Right lobe of liver (tissue), 6 donors: ENCODE data around the gene RGS2. TPM values are rescaled to one million over a fixed set of nuclear protein-coding genes. Genes with fewer than 3 reads are reported as not detected.

Experiments used
- ATAC-seq, 4 donors: fragments of 200-7000 bp; cut with Tn5 transposase; one replicate each; pipeline ENCODE4 v1.9.1; 2020; ENCODE audit warnings: mild to moderate bottlenecking in 4 of 4, moderate library complexity in 4 of 4
- DNase-seq, 3 donors: peaks; one replicate each; pipeline ENCODE4 v3.0.0-alpha.2; 2020
- H3K27ac ChIP-seq, 3 donors: fragments of 200-600 bp; one replicate each; pipeline ENCODE4 v1.8.0; 2022
- H3K27me3 ChIP-seq, 2 donors: fragments of 200-600 bp; one replicate each; pipeline ENCODE4 v1.8.0; 2022
- H3K36me3 ChIP-seq, 4 donors: fragments of 200-600 bp; sonication (generic) in 1 of 4; one replicate each; pipeline versions ENCODE4 v1.5.1 to v1.8.0; 2017 to 2022; ENCODE audit warnings: control low read depth in 1 of 4
- H3K4me1 ChIP-seq, 4 donors: fragments of 200-600 bp; sonication (generic) in 1 of 4; one replicate each; pipeline versions ENCODE4 v1.5.1 to v1.8.0; 2017 to 2022; ENCODE audit warnings: control low read depth in 1 of 4
- H3K4me3 ChIP-seq, 3 donors: fragments of 200-600 bp; one replicate each; pipeline ENCODE4 v1.8.0; 2022
- H3K9me3 ChIP-seq, 4 donors: fragments of 200-600 bp; sonication (generic) in 1 of 4; one replicate each; pipeline versions ENCODE4 v1.5.1 to v1.8.0; 2017 to 2022; ENCODE audit warnings: control low read depth in 1 of 4
- CTCF ChIP-seq, 4 donors: fragments of 200-600 bp in 3 of 4; fragments of 450-650 bp in 1 of 4; IDR thresholded peaks; one replicate each; pipeline versions ENCODE4 v1.5.1 to v1.8.0; 2016 to 2022; ENCODE audit warnings: antibody characterized with exemption in 4 of 4, mild to moderate bottlenecking in 2 of 4
- POLR2A ChIP-seq: fragments of 450-650 bp; IDR thresholded peaks from one replicate; pipeline ENCODE4 v1.6.1; 2017; ENCODE audit warnings: antibody characterized with exemption, mild to moderate bottlenecking
- WGBS: methylation state at CpG from one replicate; pipeline ENCODE4 v1.1.6; 2018; ENCODE audit warnings: low coverage, low lambda C conversion rate; ENCODE audit not compliant: insufficient coverage; ENCODE audit errors: missing lambda C conversion rate; 5-methylcytosine and 5-hydroxymethylcytosine counted together
- intact Hi-C, 2 donors: fragments of 100-400 bp; cut with DNase I; formaldehyde crosslinking; loops; one replicate each; pipeline versions ENCODE4 v1.11.2 to v1.14.1; 2022
- total RNA-seq, 6 experiments: library from RNA; depleted of rRNA in 2 of 6; stranded (reverse); fragments of >200 nt in 2 of 6; fragmentation: NEBNext Ultra II Directional in 3 of 6; extraction: Animal tissue kit (Norgen Biotek cat#: 25700) in 3 of 6; gene quantifications; one replicate each; pipeline versions ENCODE4 v1.1.0 to v1.2.4, GENCODE V29; 2016 to 2023
- donor health status: DM: no; HTN: yes; CAD: no.
- donor health status: DM: no; HTN: no; CAD: no.
- donor health status: DM: no; HTN: no; CAD: no.
- donor health status: DM: no; HTN: yes; CAD: no.
- donor health status: DM: no; HTN: yes; CAD: no.

RGS2 gene
- total RNA-seq, 6 experiments from 2014 or later: 2.5 to 10.9 (median 5.2) TPM

GRCh38 chr1:192795916-192796618 is 12.8 kb upstream of the RGS2 start:
- no peak for DNase-seq
- no peak for ATAC-seq
- TF ChIP-seq POLR2A: no peak
- TF ChIP-seq CTCF (IDR thresholded peaks at IDR 0.05): no peak
- Histone ChIP-seq H3K4me3 (no peak overlapping the region), H3K27ac (no peak overlapping the region), H3K9me3 (no peaks in the 10 kb centered on the region), H3K27me3 (no peaks in the 10 kb centered on the region), H3K36me3 (no peaks in the 10 kb centered on the region), H3K4me1 (no peaks in the 10 kb centered on the region)
- no CpG with 5 or more reads among the region's 1 CpG for WGBS
- intact Hi-C loops: no loop called here

GRCh38 chr1:192797143-192797542 is 11.7 kb upstream of the RGS2 start:
- no peak for TF ChIP-seq CTCF (IDR thresholded peaks at IDR 0.05)
- no peak for TF ChIP-seq POLR2A
- WGBS: no CpG with 5 or more reads among the region's 1 CpG
- no peak for DNase-seq
- Histone ChIP-seq H3K9me3 (no peaks in the 10 kb centered on the region), H3K4me1 (no peaks in the 10 kb centered on the region), H3K36me3 (no peaks in the 10 kb centered on the region), H3K4me3 (no peak overlapping the region), H3K27me3 (no peaks in the 10 kb centered on the region), H3K27ac (no peak overlapping the region)
- intact Hi-C loops: no loop called here
- no peak for ATAC-seq

- H3K9me3 ChIP-seq: no peaks in the 10 kb centered on the region
- H3K36me3 ChIP-seq: no peaks in the 10 kb centered on the region
- no peaks in the 10 kb centered on the region for H3K4me1 ChIP-seq
- H3K27ac ChIP-seq: no peak overlapping the region
- no peak for DNase-seq
- intact Hi-C loops: no loop called here
- TF ChIP-seq POLR2A (no peak), CTCF (IDR thresholded peaks at IDR 0.05) (no peak)
- H3K27me3 ChIP-seq: no peaks in the 10 kb centered on the region
- ATAC-seq: no peak
- 27% methylated on average over 3 of the region's 7 CpGs for WGBS
- H3K4me3 ChIP-seq: no peak overlapping the region
Measured at GRCh38 chr1:192797891-192798290, 10.9 kb upstream of the RGS2 start.

- no peak for ATAC-seq
- H3K4me1 ChIP-seq: no peaks in the 10 kb centered on the region
- 83% methylated on average over 2 of the region's 2 CpGs for WGBS
- no peaks in the 10 kb centered on the region for H3K9me3 ChIP-seq
- no peak overlapping the region for H3K4me3 ChIP-seq
- H3K36me3 ChIP-seq: no peaks in the 10 kb centered on the region
- TF ChIP-seq CTCF (IDR thresholded peaks at IDR 0.05): no peak
- no peak for TF ChIP-seq POLR2A
- H3K27me3 ChIP-seq: no peaks in the 10 kb centered on the region
- H3K27ac ChIP-seq: no peak overlapping the region
- no peak for DNase-seq
- intact Hi-C loops: loop anchor here in 1 of 2 donors (10.0 kb wide), 1 partner anchor 223 kb away; no protein-coding TSS in a partner anchor
Measured at GRCh38 chr1:192801451-192801850, 7.4 kb upstream of the RGS2 start.

GRCh38 chr1:192802406-192802805 is 6.4 kb upstream of the RGS2 start:
- TF ChIP-seq POLR2A: no peak
- TF ChIP-seq CTCF (IDR thresholded peaks at IDR 0.05): no peak
- Histone ChIP-seq H3K9me3 (no peaks in the 10 kb centered on the region), H3K27me3 (no peaks in the 10 kb centered on the region), H3K4me3 (no peak overlapping the region), H3K36me3 (no peaks in the 10 kb centered on the region), H3K27ac (no peak overlapping the region), H3K4me1 (no peaks in the 10 kb centered on the region)
- no peak for DNase-seq
- ATAC-seq: no peak
- intact Hi-C loops: loop anchor here in 1 of 2 donors (10.0 kb wide), 1 partner anchor 222 kb away; no protein-coding TSS in a partner anchor
